MM.1S (cell line): Measurements from ENCODE around the gene WNK2.

Source experiments
- EZH2phosphoT487 ChIP-seq: fragments of 300-600 bp; sonication (generic); IDR thresholded peaks from 2 replicates; pipeline ENCODE4 v1.6.1; 2018; ENCODE audit warnings: antibody characterized with exemption, low read length
- TF ChIP-seq, protein P1 (sequence below): fragments of 300-600 bp; sonication (generic); IDR thresholded peaks from 2 replicates; pipeline ENCODE4 v1.5.1; 2016; ENCODE audit warnings: antibody characterized with exemption, low read length, mixed read lengths

DNA sequence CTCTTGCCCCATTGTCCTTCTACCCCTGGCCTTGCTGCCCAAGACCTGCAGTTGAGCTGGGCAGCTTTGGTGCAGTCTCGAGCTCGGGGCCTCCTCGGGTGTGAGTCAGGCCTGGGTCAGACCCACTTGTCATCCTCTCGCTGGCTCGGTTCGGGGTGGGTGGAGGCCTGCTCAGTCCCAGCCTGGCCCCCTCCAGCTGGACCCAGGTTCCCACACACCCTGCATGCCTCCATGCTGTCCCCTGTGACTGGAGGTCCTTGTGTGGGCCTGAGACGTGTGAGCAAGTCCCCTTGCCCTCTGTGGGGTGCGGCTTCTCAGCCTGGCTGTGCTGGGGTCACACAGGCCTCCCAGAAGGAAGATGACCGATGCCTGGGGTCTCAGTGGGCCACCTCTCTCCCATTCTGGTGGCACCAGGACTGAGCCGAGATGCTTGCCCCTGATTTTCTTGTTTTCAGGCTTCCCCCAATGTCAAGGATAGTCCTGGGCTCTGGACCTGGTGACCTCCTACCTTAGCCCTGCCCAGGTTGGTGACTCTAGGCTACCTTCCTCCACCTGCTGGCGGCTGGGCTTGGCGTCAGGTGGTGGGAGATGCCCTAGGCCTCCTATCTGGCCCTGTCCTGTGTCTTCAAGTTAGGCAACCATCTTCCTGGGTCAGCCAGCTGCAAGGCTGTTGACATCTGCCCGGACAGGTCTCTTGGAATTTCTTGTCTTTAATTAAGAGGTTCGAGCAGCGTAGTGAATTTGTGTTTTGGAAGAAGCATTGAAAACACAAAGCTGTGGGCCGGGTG, 15.1 kb downstream of the WNK2 start:
- TF ChIP-seq EZH2phosphoT487, result no peak
- TF ChIP-seq, protein P1, sequence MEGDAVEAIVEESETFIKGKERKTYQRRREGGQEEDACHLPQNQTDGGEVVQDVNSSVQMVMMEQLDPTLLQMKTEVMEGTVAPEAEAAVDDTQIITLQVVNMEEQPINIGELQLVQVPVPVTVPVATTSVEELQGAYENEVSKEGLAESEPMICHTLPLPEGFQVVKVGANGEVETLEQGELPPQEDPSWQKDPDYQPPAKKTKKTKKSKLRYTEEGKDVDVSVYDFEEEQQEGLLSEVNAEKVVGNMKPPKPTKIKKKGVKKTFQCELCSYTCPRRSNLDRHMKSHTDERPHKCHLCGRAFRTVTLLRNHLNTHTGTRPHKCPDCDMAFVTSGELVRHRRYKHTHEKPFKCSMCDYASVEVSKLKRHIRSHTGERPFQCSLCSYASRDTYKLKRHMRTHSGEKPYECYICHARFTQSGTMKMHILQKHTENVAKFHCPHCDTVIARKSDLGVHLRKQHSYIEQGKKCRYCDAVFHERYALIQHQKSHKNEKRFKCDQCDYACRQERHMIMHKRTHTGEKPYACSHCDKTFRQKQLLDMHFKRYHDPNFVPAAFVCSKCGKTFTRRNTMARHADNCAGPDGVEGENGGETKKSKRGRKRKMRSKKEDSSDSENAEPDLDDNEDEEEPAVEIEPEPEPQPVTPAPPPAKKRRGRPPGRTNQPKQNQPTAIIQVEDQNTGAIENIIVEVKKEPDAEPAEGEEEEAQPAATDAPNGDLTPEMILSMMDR, result no peak
